HepG2 (cell line): ENCODE measurements around the gene SMAD6.

Experiments
- CTCF ChIP-seq: sonication (generic); formaldehyde crosslinking; IDR thresholded peaks from 2 replicates; pipeline ENCODE4 v1.5.0; 2020; ENCODE audit warnings: mild to moderate bottlenecking, missing genetic modification reagents, moderate library complexity
- MTA3 ChIP-seq: sonication (generic); formaldehyde crosslinking; IDR thresholded peaks from 2 replicates; pipeline ENCODE4 v1.4.0; 2020; ENCODE audit warnings: missing genetic modification reagents
- NFE2 ChIP-seq: sonication (generic); formaldehyde crosslinking; IDR thresholded peaks from 2 replicates; pipeline ENCODE4 v1.4.0; 2020; ENCODE audit warnings: missing genetic modification reagents
- TP53 ChIP-seq: sonication (generic); formaldehyde crosslinking; conservative IDR thresholded peaks from 2 replicates; pipeline ENCODE4 v1.4.0; 2020; ENCODE audit warnings: missing genetic modification reagents
- ZHX1 ChIP-seq: sonication (generic); formaldehyde crosslinking; IDR thresholded peaks from 2 replicates; pipeline ENCODE4 v1.8.1; 2022; ENCODE audit warnings: low read depth, mild to moderate bottlenecking, missing genetic modification reagents
- ZNF256 ChIP-seq: sonication (generic); formaldehyde crosslinking; conservative IDR thresholded peaks from 2 replicates; pipeline ENCODE4 v1.4.0; 2020; ENCODE audit warnings: missing genetic modification reagents
- ZNF274 ChIP-seq: sonication (generic); formaldehyde crosslinking; IDR thresholded peaks from 2 replicates; pipeline ENCODE4 v1.5.1; 2020; ENCODE audit warnings: mild to moderate bottlenecking, missing genetic modification reagents
- ZNF441 ChIP-seq: sonication (generic); formaldehyde crosslinking; IDR thresholded peaks from 2 replicates; pipeline ENCODE4 v1.7.0; 2021; ENCODE audit warnings: missing genetic modification reagents, borderline replicate concordance

GRCh38 chr15:66754789-66755188 lies 52.8 kb downstream of the SMAD6 start:
- TF ChIP-seq MTA3 (CRISPR knock-in tag): no peak
- TF ChIP-seq ZNF256 (CRISPR knock-in tag): no peak
- no peak for TF ChIP-seq ZHX1
- TF ChIP-seq TP53: no peak
- TF ChIP-seq CTCF (CRISPR knock-in tag): no peak
- TF ChIP-seq ZNF274 (CRISPR knock-in tag): no peak
- TF ChIP-seq ZNF441 (CRISPR knock-in tag): no peak
- TF ChIP-seq NFE2 (CRISPR knock-in tag): no peak
